Measurements from ENCODE around the gene HEATR5A. TPM values are rescaled to one million over a fixed set of nuclear protein-coding genes. Genes with fewer than 3 reads are reported as not detected.

HEATR5A gene
- total and polyA plus RNA-seq, 2 donors (not counting 1 experiment from before 2014, with no cell fraction given) = 4.8 to 22.1 TPM

DNA sequence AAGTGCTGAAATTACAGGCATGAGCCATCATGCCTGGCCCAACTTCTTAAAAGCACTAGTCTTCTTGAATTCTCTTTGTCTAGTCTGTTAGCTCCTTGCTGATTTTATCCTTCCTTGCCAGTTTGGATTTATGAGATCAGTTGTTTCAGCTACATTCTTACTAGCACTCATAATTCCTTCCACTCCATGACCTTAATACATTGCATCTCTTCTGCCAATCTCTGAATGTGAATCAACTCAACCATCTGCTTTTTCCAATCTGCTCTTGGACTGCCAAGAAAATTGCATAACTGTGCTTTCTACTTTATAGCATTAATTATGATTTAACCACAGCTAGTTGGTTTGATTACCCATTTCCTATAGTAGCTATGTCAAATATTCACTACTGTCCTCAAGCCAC is 14.9 kb upstream of the HEATR5A start:
- Mint-ChIP-seq H3K4me3 (no peak overlapping the region), H3K4me1 (peaks cover 9% of the 10 kb centered on the region), H3K27ac (no peak overlapping the region), H3K27me3 (no peaks in the 10 kb centered on the region), H3K9me3 (ENCODE audit: insufficient read depth) (peaks cover 5% of the 10 kb centered on the region)
- TF ChIP-seq, protein P1, sequence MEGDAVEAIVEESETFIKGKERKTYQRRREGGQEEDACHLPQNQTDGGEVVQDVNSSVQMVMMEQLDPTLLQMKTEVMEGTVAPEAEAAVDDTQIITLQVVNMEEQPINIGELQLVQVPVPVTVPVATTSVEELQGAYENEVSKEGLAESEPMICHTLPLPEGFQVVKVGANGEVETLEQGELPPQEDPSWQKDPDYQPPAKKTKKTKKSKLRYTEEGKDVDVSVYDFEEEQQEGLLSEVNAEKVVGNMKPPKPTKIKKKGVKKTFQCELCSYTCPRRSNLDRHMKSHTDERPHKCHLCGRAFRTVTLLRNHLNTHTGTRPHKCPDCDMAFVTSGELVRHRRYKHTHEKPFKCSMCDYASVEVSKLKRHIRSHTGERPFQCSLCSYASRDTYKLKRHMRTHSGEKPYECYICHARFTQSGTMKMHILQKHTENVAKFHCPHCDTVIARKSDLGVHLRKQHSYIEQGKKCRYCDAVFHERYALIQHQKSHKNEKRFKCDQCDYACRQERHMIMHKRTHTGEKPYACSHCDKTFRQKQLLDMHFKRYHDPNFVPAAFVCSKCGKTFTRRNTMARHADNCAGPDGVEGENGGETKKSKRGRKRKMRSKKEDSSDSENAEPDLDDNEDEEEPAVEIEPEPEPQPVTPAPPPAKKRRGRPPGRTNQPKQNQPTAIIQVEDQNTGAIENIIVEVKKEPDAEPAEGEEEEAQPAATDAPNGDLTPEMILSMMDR (IDR thresholded peaks at IDR 0.05) = no peak
- TF ChIP-seq EZH2 (IDR thresholded peaks at IDR 0.05; ENCODE audit: borderline replicate concordance, insufficient read depth, low read depth, low read length, poor library complexity, severe bottlenecking) = no peak
- ChIA-PET POLR2A (no interaction called here), CTCF (interaction anchor here (0.6 kb wide), 1 partner anchor 226 kb away, joined by 3 read pairs; no protein-coding TSS in a partner anchor)
- no peaks in the 10 kb centered on the region for H3K79me2 ChIP-seq (ENCODE audit: control insufficient read depth, insufficient read depth, low read length)
- no peaks in the 10 kb centered on the region for H4K20me1 ChIP-seq (ENCODE audit: control insufficient read depth, insufficient read depth, low read length, poor library complexity, severe bottlenecking)
- DNase-seq = no peak
- no peak overlapping the region for H3K4me2 ChIP-seq (replicated peaks; ENCODE audit: low read depth, low read length, poor library complexity, severe bottlenecking)
- H2AFZ ChIP-seq (ENCODE audit: insufficient read depth, low read depth, low read length, poor library complexity, severe bottlenecking) = no peak overlapping the region
- peaks cover 0 to 3% of the 10 kb centered on the region in 2 experiments for H3K36me3 ChIP-seq (replicated peaks in 1 of 2; ENCODE audit: control extremely low read depth in 1 of 2, control insufficient read depth in 1 of 2, extremely low read depth in 1 of 2, insufficient read depth in 2 of 2, low read length in 1 of 2)
- peaks cover 0 to 8% of the 10 kb centered on the region in 2 donors for H3K4me1 ChIP-seq (ENCODE audit: control insufficient read depth in 2 of 2, insufficient read depth in 2 of 2, low read length in 2 of 2)
- no peak overlapping the region for H3K4me3 ChIP-seq (ENCODE audit: control extremely low read depth in 1 of 5, extremely low read depth in 1 of 5, insufficient read depth in 1 of 5, low read depth in 2 of 5, low read length in 4 of 5)
- H3K27ac ChIP-seq (ENCODE audit: low read length in 2 of 2) = no peak overlapping the region
- H3K9ac ChIP-seq (ENCODE audit: low read length) = no peak overlapping the region
- H3K27me3 ChIP-seq (replicated peaks in 1 of 4; ENCODE audit: control extremely low read depth in 1 of 4, control insufficient read depth in 3 of 4, insufficient read depth in 4 of 4, low read length in 3 of 4) = no peaks in the 10 kb centered on the region
- intact Hi-C loops (cut with micrococcal nuclease) = no loop called here
- H3K9me3 ChIP-seq (ENCODE audit: control extremely low read depth in 1 of 3, control insufficient read depth in 2 of 3, insufficient read depth in 1 of 3, low read length in 2 of 3) = no peaks in the 10 kb centered on the region
- no peak for ATAC-seq (ENCODE audit: low read depth)

DNA sequence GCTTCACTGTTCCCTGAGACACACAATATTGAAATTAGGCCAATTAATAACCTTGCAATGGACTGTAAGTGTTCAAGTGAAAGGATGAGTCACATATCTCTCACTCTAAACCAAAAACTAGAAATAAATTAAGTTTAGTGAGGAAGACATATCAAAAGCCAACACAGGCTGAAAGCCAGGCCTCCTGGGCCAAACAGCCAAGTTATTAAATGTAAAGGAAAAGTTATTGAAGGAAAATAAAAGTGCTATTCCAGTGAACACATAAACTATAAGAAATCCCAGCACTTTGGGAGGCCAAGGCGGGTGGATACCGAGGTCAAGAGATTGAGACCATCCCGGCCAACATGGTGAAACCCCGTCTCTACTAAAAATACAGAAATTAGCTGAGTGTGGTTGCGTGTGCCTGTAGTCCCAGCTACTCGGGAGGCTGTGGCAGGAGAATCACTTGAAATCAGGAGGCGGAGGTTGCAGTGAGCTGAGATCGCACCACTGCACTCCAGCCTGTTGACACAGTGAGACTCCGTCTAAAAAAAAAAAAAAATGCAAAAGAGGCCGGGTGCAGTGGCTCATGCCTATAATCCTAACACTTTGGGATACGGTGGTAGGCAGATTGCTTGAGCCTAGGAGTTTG is 10.4 kb upstream of the HEATR5A start:
- Mint-ChIP-seq H3K4me3 (no peak overlapping the region), H3K4me1 (peaks cover 6% of the 10 kb centered on the region), H3K9me3 (ENCODE audit: insufficient read depth) (peaks cover 5% of the 10 kb centered on the region), H3K27ac (no peak overlapping the region), H3K27me3 (no peaks in the 10 kb centered on the region)
- no peaks in the 10 kb centered on the region for H3K27me3 ChIP-seq (replicated peaks in 1 of 4; ENCODE audit: control extremely low read depth in 1 of 4, control insufficient read depth in 3 of 4, insufficient read depth in 4 of 4, low read length in 3 of 4)
- H3K4me3 ChIP-seq (ENCODE audit: control extremely low read depth in 1 of 5, extremely low read depth in 1 of 5, insufficient read depth in 1 of 5, low read depth in 2 of 5, low read length in 4 of 5) = no peak overlapping the region
- no peaks in the 10 kb centered on the region for H3K79me2 ChIP-seq (ENCODE audit: control insufficient read depth, insufficient read depth, low read length)
- H3K27ac ChIP-seq (ENCODE audit: low read length in 2 of 2) = no peak overlapping the region
- no peak for ATAC-seq (ENCODE audit: low read depth)
- ChIA-PET CTCF (no interaction called here), POLR2A (no interaction called here)
- H2AFZ ChIP-seq (ENCODE audit: insufficient read depth, low read depth, low read length, poor library complexity, severe bottlenecking) = no peak overlapping the region
- peaks cover 0 to 5% of the 10 kb centered on the region in 2 donors for H3K4me1 ChIP-seq (ENCODE audit: control insufficient read depth in 2 of 2, insufficient read depth in 2 of 2, low read length in 2 of 2)
- no peaks in the 10 kb centered on the region for H3K9me3 ChIP-seq (ENCODE audit: control extremely low read depth in 1 of 3, control insufficient read depth in 2 of 3, insufficient read depth in 1 of 3, low read length in 2 of 3)
- TF ChIP-seq, protein P1 (IDR thresholded peaks at IDR 0.05) = no peak
- no peak for TF ChIP-seq EZH2 (IDR thresholded peaks at IDR 0.05; ENCODE audit: borderline replicate concordance, insufficient read depth, low read depth, low read length, poor library complexity, severe bottlenecking)
- WGBS (ENCODE audit: insufficient coverage) = 100% methylated on average over 5 of the region's 11 CpGs
- H3K36me3 ChIP-seq (replicated peaks in 1 of 2; ENCODE audit: control extremely low read depth in 1 of 2, control insufficient read depth in 1 of 2, extremely low read depth in 1 of 2, insufficient read depth in 2 of 2, low read length in 1 of 2) = peaks cover 0 to 3% of the 10 kb centered on the region in 2 experiments
- no peak overlapping the region for H3K4me2 ChIP-seq (replicated peaks; ENCODE audit: low read depth, low read length, poor library complexity, severe bottlenecking)
- intact Hi-C loops (cut with micrococcal nuclease) = no loop called here
- H3K9ac ChIP-seq (ENCODE audit: low read length) = no peak overlapping the region
- H4K20me1 ChIP-seq (ENCODE audit: control insufficient read depth, insufficient read depth, low read length, poor library complexity, severe bottlenecking) = no peaks in the 10 kb centered on the region
- DNase-seq = no peak
